ENCODE results near the gene DOK5.

GRCh38 chr20:54636575-54636974, 161.2 kb downstream of the DOK5 start:
- TF ChIP-seq, protein P1, sequence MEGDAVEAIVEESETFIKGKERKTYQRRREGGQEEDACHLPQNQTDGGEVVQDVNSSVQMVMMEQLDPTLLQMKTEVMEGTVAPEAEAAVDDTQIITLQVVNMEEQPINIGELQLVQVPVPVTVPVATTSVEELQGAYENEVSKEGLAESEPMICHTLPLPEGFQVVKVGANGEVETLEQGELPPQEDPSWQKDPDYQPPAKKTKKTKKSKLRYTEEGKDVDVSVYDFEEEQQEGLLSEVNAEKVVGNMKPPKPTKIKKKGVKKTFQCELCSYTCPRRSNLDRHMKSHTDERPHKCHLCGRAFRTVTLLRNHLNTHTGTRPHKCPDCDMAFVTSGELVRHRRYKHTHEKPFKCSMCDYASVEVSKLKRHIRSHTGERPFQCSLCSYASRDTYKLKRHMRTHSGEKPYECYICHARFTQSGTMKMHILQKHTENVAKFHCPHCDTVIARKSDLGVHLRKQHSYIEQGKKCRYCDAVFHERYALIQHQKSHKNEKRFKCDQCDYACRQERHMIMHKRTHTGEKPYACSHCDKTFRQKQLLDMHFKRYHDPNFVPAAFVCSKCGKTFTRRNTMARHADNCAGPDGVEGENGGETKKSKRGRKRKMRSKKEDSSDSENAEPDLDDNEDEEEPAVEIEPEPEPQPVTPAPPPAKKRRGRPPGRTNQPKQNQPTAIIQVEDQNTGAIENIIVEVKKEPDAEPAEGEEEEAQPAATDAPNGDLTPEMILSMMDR (IDR thresholded peaks at IDR 0.05; ENCODE audit: insufficient read depth, low read length, poor library complexity, severe bottlenecking), result no peak
- TF ChIP-seq EZH2phosphoT487 (conservative IDR thresholded peaks at IDR 0.05; ENCODE audit: low read length), result no peak

Measured in SU-DHL-6 (cell line).